Stomach (tissue), 4 donors: ENCODE results near the gene BTBD10.

ENCODE experiments used
- CTCF ChIP-seq, 7 experiments: fragments of 450-650 bp in 4 of 7; fragments of 200-600 bp in 3 of 7; sonication (generic) in 3 of 7; IDR thresholded peaks; one replicate each; pipeline ENCODE4 v1.5.1; 2016 to 2019; ENCODE audit warnings: antibody characterized with exemption in 7 of 7, control low read depth in 2 of 7, mild to moderate bottlenecking in 1 of 7
- EP300 ChIP-seq: sonication (generic); formaldehyde crosslinking; IDR thresholded peaks from one replicate; pipeline ENCODE4 v1.6.1; 2017; ENCODE audit warnings: antibody characterized with exemption
- POLR2A ChIP-seq, 4 donors: fragments of 450-650 bp; IDR thresholded peaks; one replicate each; pipeline ENCODE4 v1.6.1; 2016; ENCODE audit warnings: antibody characterized with exemption in 4 of 4, control low read depth in 2 of 4, mild to moderate bottlenecking in 1 of 4, moderate library complexity in 1 of 4
- POLR2AphosphoS5 ChIP-seq, 3 donors: sonication (generic); formaldehyde crosslinking; IDR thresholded peaks; one replicate each; pipeline ENCODE4 v1.6.1; 2016; ENCODE audit warnings: antibody characterized with exemption in 3 of 3

- TF ChIP-seq POLR2A (IDR thresholded peaks at IDR 0.05), result no peak
- TF ChIP-seq CTCF (IDR thresholded peaks at IDR 0.05), result peak in 1 of 7 experiments; percentile 9
- no peak for TF ChIP-seq POLR2AphosphoS5 (IDR thresholded peaks at IDR 0.05)
- TF ChIP-seq EP300, result no peak
These were observed 24.1 kb upstream of the BTBD10 start for GRCh38 chr11:13486926-13487660.
